Lower lobe of right lung (tissue), 2 donors: ENCODE results near the gene OBSCN. TPM values are rescaled to one million over a fixed set of nuclear protein-coding genes. Genes with fewer than 3 reads are reported as not detected.

Source experiments
- ATAC-seq, 2 donors: fragments of 200-7000 bp; cut with Tn5 transposase; one replicate each; pipeline ENCODE4 v1.9.1; 2020 to 2022; ENCODE audit warnings: mild to moderate bottlenecking in 2 of 2, moderate library complexity in 2 of 2
- DNase-seq: peaks from one replicate; pipeline ENCODE4 v3.0.0-alpha.2; 2020
- H3K27ac ChIP-seq: fragments of 200-600 bp; one replicate; pipeline ENCODE4 v1.8.0; 2022
- H3K27me3 ChIP-seq: fragments of 200-600 bp; one replicate; pipeline ENCODE4 v1.8.0; 2022; ENCODE audit warnings: low read depth
- H3K36me3 ChIP-seq: fragments of 200-600 bp; one replicate; pipeline ENCODE4 v1.8.0; 2022; ENCODE audit warnings: mild to moderate bottlenecking
- H3K4me1 ChIP-seq: fragments of 200-600 bp; one replicate; pipeline ENCODE4 v1.8.0; 2022
- H3K4me3 ChIP-seq: fragments of 200-600 bp; one replicate; pipeline ENCODE4 v1.8.0; 2022; ENCODE audit warnings: mild to moderate bottlenecking
- H3K9me3 ChIP-seq: fragments of 200-600 bp; one replicate; pipeline ENCODE4 v1.8.0; 2022
- CTCF ChIP-seq: fragments of 200-600 bp; IDR thresholded peaks from one replicate; pipeline ENCODE4 v1.8.0; 2022; ENCODE audit warnings: antibody characterized with exemption, mild to moderate bottlenecking
- intact Hi-C: fragments of 100-400 bp; cut with DNase I; formaldehyde crosslinking; loops from one replicate; pipeline ENCODE4 v1.11.0; 2022
- total RNA-seq: library from RNA; stranded (reverse); fragmentation: NEBNext Ultra II Directional; extraction: Animal tissue kit (Norgen Biotek cat#: 25700); gene quantifications from one replicate; pipeline ENCODE4 v1.2.1, GENCODE V29; 2021
- donor health status: DM: no; HTN: yes; CAD: no; lungs with severe emphysema.

The OBSCN gene
- total RNA-seq, 1 donor from 2014 or later, result 35.6 TPM

- Histone ChIP-seq H3K4me1 (no peaks in the 10 kb centered on the region), H3K9me3 (no peaks in the 10 kb centered on the region), H3K36me3 (peaks cover 52% of the 10 kb centered on the region), H3K27me3 (no peaks in the 10 kb centered on the region), H3K27ac (no peak overlapping the region), H3K4me3 (no peak overlapping the region)
- ATAC-seq, result no peak
- no peak for TF ChIP-seq CTCF
- intact Hi-C loops, result no loop called here
- peak; percentile 45 for DNase-seq
Observed at GRCh38 chr1:228318823-228319241, 111.0 kb downstream of the OBSCN start.

DNA sequence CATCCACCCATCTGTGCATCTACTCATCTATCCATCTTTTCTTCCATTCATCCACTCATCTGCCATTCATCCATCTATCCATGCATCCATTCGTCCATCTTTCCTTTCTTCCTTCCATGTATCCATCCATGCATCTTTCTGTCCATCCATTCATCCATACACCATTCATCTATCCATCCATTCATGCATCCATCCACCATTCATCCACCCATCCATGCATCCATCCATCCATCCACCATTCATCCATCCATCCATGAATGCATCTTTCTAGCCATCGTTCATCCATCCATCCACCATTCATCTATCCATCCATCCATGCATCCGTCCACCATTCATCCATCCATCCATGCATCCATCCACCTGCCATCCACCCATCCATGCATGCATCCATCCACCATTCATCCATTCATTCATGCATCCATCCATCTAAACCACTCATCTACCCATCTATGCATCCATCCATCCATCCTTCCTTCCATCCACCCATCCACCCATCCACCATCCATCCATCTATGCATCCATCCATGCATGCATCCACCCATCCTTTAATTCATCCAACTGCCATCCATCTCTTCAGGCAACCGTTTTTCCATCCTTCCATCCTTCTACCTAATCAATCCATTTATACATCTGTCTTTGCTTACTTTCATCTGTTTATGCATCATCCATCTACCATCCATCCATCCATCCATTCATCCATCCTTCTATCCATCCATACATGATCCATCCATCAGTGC, 111.7 kb downstream of the OBSCN start:
- intact Hi-C loops, result no loop called here

DNA sequence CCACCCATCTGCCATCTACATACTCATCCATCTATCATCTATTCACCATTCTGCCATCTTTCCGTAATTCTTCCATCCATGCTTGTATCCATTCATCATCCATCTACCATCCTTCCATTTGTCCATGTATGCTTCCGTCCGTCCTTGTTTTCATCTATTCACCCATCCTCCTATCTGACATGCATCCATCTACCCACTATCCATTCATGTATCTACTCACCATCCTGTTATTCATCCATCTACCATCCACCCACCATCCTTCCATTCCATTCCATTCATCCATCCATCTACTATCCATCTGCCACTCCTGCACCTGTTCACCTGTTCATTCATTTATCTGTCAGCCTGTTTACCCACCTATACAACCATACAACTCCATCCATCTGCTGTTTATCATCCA, 112.5 kb downstream of the OBSCN start:
- no peaks in the 10 kb centered on the region for H3K4me1 ChIP-seq
- ATAC-seq (no peak), DNase-seq (no peak)
- no peaks in the 10 kb centered on the region for H3K27me3 ChIP-seq
- no peak overlapping the region for H3K27ac ChIP-seq
- intact Hi-C loops, result no loop called here
- no peak for TF ChIP-seq CTCF
- H3K9me3 ChIP-seq, result no peaks in the 10 kb centered on the region
- H3K36me3 ChIP-seq, result peaks cover 58% of the 10 kb centered on the region
- H3K4me3 ChIP-seq, result no peak overlapping the region

More for the DNA sequence above, 111.7 kb downstream of the OBSCN start:
- no peak for TF ChIP-seq CTCF
- DNase-seq, result no peak
- no peaks in the 10 kb centered on the region for H3K9me3 ChIP-seq
- no peaks in the 10 kb centered on the region for H3K27me3 ChIP-seq
- H3K27ac ChIP-seq, result no peak overlapping the region
- ATAC-seq, result no peak
- H3K36me3 ChIP-seq, result peaks cover 58% of the 10 kb centered on the region
- no peaks in the 10 kb centered on the region for H3K4me1 ChIP-seq
- no peak overlapping the region for H3K4me3 ChIP-seq

DNA sequence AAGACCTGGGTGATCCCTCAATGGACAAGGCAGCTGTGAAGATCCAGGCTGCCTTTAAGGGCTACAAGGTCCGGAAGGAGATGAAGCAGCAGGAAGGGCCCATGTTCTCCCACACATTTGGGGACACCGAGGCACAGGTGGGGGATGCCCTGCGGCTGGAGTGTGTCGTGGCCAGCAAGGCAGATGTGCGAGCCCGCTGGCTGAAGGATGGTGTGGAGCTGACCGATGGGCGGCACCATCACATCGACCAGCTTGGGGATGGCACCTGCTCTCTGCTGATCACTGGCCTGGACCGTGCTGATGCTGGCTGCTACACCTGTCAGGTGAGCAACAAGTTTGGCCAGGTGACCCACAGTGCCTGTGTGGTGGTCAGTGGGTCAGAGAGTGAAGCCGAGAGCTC, 113.6 kb downstream of the OBSCN start:
- DNase-seq, result peak; percentile 32

GRCh38 chr1:228321895-228322294, 114.1 kb downstream of the OBSCN start:
- Histone ChIP-seq H3K27ac (no peak overlapping the region), H3K36me3 (peaks cover 58% of the 10 kb centered on the region), H3K4me3 (no peak overlapping the region), H3K27me3 (no peaks in the 10 kb centered on the region), H3K4me1 (no peaks in the 10 kb centered on the region), H3K9me3 (no peaks in the 10 kb centered on the region)
- DNase-seq, result peak; percentile 19
- ATAC-seq, result no peak
- intact Hi-C loops, result no loop called here
- no peak for TF ChIP-seq CTCF

More for the DNA sequence above, 113.6 kb downstream of the OBSCN start:
- Histone ChIP-seq H3K27me3 (no peaks in the 10 kb centered on the region), H3K36me3 (peaks cover 58% of the 10 kb centered on the region), H3K4me3 (no peak overlapping the region), H3K27ac (no peak overlapping the region), H3K9me3 (no peaks in the 10 kb centered on the region), H3K4me1 (no peaks in the 10 kb centered on the region)
- intact Hi-C loops, result no loop called here
- no peak for ATAC-seq
- TF ChIP-seq CTCF, result no peak
